GM10266 (cell line): ENCODE measurements around the gene ALK.

Experiments used
- DNase-seq: peaks from one replicate; pipeline ENCODE4 v3.0.0; 2012; ENCODE audit errors: extremely low spot score
- CTCF ChIP-seq: IDR thresholded peaks from 2 replicates; pipeline ENCODE4 v1.5.1; 2012; ENCODE audit warnings: mild to moderate bottlenecking, low read depth; ENCODE audit not compliant: control insufficient read depth, insufficient read depth; ENCODE audit errors: missing control alignments

Gene ALK

GRCh38 chr2:29233428-29233827 is 688.0 kb downstream of the ALK start:
- no peak for DNase-seq
- no peak for TF ChIP-seq CTCF

GRCh38 chr2:29232041-29232440 is 689.3 kb downstream of the ALK start:
- no peak for DNase-seq

GRCh38 chr2:29229640-29230039 is 691.7 kb downstream of the ALK start:
- DNase-seq = no peak
- TF ChIP-seq CTCF = no peak

More at GRCh38 chr2:29232041-29232440, 689.3 kb downstream of the ALK start:
- TF ChIP-seq CTCF = no peak

- no peak for TF ChIP-seq CTCF
- no peak for DNase-seq
Observed at GRCh38 chr2:29228947-29229346, 692.4 kb downstream of the ALK start.

- TF ChIP-seq CTCF = no peak
- no peak for DNase-seq
Observed at GRCh38 chr2:29227935-29228675, 693.3 kb downstream of the ALK start.

- DNase-seq = no peak
- TF ChIP-seq CTCF = no peak
Observed at GRCh38 chr2:29226808-29227207, 694.6 kb downstream of the ALK start.

- DNase-seq = no peak
- TF ChIP-seq CTCF = no peak
Observed at GRCh38 chr2:29226375-29226774, 695.0 kb downstream of the ALK start.
